GM19438 (cell line): ENCODE data around the gene ZC2HC1B.
"Not testable (repeated sequence)": the region's sequence is repeated elsewhere in the genome, so short reads cannot be mapped to it uniquely, and the experiment has no call there.

ENCODE experiments used
- ATAC-seq: cut with Tn5 transposase; IDR thresholded peaks from one replicate; pipeline ENCODE4 v1.9.1; 2021; ENCODE audit warnings: low read depth; ENCODE audit not compliant: unreplicated experiment

Gene ZC2HC1B, protein sequence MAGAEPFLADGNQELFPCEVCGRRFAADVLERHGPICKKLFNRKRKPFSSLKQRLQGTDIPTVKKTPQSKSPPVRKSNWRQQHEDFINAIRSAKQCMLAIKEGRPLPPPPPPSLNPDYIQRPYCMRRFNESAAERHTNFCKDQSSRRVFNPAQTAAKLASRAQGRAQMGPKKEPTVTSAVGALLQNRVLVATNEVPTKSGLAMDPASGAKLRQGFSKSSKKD

DNA sequence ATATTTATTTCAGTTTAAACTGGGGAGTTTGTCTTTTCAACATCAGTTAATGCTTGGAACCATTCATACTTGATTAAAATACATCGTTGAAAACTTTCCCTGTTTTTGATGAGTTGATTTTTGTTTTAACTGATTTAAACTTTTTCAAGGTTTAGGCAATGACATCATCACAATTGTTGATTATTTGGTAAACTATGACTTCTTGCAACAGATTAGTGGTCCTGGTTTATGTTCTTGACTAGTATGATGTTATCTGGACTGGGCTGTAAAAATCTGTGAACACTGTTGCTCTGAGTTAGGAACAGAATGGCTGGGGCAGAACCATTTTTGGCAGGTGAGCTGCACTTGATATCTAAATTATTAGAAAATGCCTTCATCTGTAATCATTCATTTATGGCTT lies at the start of gene ZC2HC1B:
Gene ZC2HC1B (plus strand): TSS at position 241 of the 400 bp plus-strand sequence. CDS start 66 bp downstream, at position 307.
- ATAC-seq: no peak

DNA sequence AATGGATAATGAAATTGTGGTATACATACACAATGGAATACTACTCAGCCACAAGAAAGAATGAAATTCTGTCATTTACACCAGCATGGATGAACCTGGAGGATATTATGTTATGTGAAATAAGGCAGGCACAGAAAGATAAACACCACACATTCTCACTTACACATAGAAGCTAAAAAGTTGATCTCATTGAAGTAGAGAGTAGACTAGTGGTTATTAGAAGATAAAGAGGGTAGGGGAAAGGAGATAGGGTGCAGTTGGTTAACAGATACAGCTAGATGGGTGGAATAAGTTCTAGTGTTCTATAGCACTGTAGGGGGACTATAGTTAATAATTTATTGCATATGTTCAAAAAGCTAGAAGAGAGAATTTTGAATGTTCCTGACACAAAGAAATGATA lies 46.7 kb upstream of the ZC2HC1B start:
- no peak for ATAC-seq

DNA sequence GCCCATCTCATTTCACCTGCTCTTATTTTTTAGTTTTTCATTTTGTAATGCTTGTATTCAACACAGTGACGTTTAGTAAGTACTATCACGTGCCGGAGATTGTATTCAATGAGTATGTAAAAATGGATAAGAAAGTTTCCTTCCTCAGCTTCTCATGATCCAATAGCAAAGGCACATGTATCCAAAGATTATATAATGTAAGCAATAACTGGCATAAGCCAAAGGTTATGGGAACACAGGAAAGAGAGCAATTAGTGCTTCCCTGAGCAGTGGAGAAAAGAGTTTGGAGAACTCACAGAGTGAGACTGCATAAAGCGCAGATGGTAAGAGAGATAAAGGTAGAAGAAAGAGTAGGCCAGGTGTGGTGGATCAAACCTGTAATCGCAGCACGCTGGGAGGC lies 42.9 kb upstream of the ZC2HC1B start:
- ATAC-seq: no peak

DNA sequence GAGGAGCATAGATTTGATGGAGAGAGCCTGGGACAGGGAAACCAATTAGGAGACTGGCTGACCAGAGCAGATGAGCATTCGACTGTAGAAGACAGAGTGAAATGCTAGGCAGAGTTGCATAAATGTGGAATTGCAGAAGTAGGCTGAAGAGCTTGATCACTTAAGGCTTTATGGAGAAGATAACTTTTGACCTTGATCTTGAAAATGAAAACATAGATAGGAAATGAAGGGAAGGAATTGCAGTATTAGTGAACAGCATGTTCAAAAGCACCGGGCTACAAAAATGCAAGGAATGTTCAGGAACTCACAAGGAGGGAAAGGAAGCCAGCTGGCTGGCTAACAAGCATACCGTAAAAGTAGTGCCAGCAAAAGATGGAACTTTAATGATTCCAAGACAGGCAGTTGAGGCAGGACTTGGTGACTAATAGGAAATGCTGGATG lies 41.7 kb upstream of the ZC2HC1B start:
- no peak for ATAC-seq

DNA sequence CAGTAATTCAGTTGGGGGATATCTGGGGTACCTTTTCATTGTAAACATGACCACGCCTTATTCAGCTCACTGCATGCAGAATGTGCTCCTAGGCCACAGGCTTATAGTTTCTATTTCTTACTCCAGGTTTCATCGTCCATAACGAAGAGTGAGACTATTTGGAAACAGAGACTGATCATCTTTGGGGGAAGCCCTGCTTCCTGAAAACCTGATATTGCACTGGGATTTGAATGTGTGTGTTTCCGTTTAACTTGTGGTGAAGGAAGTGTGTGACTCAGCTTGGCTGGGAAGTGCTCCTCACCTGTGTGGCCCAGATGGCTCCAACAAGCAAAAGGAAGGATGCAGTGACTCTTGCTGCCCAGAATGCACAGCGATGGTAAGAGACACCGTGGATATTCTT lies 40.7 kb upstream of the ZC2HC1B start:
- no peak for ATAC-seq

DNA sequence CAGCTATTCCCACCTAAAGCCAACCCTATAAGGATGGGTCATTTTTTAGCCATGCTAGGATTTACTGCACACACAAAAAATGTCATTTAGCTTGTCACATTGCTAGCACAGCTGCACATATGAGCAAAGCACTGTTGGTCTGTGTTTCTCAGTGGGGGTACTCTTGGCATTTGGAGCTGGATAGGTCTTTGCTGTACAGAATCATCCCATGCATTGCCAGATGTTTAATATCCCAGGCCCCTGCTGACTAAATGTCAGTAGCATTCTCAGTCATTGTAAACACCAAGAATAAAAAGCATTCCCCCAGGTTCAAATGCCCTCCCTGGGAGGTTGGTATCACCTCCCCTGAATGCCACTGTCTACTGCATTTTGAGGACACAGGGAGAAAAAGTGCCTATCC lies 35.7 kb upstream of the ZC2HC1B start:
- no peak for ATAC-seq

DNA sequence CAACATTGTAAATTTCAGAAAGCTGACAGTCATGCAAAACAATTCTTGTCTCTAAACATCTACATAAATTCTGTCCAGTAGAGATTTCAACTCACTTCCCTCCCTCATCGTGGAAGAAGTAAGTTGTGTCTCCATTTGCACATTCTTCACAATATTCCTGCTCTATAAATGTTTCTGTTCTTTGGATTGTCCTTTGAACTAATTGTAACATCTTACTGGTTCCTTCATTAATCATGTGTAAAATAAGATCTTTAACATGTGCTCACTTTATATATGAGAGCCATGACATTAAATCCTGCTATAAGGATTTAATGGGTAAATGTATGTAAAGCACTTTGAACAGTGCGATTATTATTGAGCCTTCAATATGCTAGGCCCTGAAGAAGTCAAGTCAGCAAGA lies 28.1 kb upstream of the ZC2HC1B start:
- ATAC-seq: no peak

DNA sequence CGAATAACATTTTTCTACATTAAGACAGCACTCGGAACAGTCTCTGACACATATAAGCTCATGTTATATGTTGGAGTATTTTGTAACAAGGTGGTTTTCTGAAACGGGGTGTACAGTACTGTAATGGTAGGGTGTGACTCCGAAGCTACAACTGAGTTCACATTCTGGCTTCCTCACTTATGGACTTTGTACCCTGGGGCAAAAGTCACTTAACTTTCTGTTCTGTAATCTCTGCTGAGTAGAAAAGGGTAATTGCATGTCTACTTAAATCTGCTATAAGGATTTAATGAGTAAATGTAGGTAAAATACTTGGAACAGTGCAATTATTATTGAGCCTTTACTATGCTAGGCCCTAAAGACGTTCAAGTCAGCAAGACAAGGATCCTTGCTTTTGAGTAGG lies 25.9 kb upstream of the ZC2HC1B start:
- ATAC-seq: no peak

DNA sequence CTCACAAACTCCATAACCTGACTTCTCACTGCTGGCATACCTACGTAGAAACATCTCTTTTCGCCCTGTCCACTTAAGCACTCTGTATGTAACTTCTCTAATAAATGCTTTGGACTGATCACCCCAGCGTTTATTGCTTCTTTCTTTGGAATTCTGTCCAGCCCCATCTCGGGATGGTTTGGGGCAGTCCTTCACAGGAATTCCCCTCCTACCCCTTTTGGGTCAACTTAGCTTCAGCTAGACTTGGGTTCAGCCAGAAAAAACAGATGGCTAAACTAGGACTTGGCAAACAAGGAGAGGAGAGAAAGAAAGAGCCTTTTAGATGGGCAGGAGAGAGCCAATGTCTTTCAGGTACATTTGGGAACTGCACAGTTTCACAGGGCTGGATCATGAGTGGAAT lies 25.1 kb upstream of the ZC2HC1B start:
- ATAC-seq: no peak

DNA sequence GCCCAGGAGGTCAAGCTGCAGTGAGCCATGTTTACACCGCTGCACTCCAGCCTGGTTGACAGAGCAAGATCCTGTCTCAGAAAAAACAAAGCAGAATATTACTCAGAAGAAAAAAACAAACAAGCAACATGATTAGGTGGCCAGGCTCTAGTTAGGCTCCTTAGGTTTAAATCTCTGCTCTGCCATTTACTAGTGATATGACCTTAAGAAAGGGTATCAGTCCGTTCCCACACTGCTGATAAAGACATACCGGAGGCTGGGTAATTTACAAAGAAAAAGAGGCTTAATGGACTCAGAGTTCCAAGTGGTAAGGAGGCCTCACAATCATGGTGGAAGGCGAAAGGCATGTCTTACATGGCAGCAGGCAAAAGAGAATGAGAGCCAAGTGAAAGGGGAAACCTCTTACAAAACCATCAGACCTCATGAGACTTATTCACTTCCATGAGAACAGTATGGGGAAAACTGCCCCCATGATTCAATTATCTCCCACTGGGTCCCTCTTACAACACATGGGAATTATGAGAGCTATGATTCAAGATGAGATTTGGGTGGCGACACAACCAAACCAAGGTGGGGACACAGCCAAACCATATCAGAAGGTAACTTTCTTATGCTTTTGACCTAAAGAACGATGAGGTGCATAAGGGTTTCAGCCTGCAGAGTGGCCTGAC lies 23.5 kb upstream of the ZC2HC1B start:
- ATAC-seq: no peak

DNA sequence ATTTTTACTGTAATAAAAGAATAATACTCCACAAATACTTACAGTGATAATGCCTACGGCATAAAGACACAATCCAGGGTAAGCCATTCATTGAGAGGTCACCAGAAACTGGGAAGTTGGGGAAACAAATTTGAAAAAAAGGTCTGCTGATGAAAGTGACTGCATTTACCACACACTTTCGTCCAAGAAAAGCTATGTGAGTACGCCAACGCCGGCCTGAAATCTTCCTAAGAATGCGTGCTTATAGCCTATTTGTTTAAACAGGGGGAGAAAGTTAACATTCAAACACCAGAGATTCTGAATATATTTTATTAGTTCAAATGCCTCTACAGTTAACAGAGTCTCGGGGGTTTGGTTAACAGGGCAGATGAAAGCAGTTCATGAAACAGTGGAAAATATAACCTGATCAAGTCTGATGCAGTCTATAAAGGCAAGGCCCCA lies 21.8 kb upstream of the ZC2HC1B start:
- no peak for ATAC-seq

DNA sequence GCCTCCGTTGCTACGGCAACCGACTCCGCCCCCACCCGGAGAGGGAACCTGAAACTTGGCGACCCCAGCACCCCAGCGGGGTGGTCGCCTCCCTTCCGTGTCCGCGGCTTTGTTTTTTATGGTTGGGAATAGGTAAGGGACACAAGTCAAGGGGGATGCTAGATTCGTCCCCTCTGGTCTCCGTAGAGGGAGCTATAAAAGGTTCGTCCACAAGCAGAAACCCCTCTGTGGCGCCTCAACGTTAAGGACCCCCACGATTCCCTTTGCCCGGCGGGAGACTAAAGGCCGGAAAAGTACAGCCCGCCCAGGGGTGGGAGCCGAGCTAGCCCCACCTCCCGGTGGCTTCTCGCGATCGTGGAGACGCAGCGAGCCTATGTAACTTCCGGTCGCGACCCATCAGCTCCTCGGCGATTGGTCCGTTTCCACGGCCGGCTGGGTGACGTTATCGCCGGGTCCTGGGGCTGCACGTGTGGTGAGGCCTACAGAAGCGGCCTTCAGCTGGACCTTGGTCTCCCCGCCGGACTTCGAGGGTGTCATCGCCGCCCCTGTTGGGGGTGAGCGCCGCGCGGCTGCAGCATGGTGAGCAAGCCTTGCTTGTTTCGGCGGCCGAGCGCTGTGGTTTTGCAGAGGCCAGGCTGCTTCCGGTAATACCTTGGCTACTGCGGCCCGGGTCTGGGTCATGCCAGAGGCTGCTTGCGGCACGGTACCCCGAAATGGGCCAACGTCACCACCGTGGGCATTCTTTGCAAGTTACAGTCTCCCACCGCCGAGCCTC lies 21.2 kb upstream of the ZC2HC1B start, which contains the start of gene LTV1:
Gene LTV1 (plus strand): TSS at position 437 of the 775 bp plus-strand sequence. CDS start 140 bp downstream, at position 577.
- peak; percentile 100 for ATAC-seq

DNA sequence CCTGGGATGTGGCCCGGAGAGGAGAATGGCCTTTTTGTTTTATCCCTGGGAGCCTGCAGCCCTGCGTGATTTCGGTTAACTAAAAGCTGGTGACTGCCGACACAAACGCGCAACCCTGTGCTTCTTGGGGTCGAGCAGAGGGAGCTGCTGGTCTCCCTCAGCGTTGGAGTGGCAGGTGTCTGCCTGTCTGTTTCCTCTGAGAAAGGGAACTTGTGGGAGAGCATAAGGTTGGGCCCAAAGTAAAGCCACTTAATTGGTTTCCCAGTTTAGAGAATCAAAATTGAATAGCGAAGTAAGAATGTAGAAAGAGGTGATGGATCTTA lies 20.6 kb upstream of the ZC2HC1B start:
- ATAC-seq: peak; percentile 10

DNA sequence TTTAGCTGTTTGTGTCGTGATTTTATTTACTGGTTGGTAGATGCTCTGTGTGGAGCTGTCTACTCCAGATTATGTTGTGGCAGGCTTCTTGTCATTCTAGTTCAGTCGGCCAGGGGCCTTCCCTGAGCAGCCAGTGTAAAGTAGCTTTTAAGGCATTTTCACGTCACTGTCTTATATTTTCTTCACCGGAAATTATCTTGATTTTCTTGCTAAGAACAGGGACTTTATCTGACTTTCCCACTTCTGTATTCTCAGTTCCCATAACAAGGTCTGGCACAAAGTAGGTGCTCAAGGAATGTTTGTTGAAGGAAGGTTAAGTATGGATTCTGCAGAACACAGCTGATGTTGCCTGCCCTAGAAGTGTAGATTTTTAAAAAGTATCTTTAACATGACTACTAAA lies 20.3 kb upstream of the ZC2HC1B start:
- ATAC-seq: no peak

DNA sequence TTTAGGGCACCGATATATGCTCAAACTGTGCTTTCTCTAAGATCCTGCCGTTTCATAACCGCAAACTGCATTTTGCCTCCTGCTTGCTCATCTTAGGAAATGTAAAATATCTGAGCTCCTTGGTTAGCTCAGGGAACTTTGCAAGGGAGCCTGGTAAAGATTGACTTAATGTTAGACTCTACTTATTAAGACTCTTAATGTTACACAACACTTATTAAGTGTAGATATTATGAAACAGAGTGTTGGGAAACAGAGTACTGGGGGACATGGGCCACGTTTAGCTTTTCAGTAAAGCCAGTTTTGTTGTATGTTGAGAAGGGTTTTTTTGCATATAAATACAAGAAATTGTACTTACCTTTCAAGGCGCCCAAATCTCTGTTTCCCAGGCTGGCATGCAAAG lies 19.2 kb upstream of the ZC2HC1B start:
- ATAC-seq: no peak

DNA sequence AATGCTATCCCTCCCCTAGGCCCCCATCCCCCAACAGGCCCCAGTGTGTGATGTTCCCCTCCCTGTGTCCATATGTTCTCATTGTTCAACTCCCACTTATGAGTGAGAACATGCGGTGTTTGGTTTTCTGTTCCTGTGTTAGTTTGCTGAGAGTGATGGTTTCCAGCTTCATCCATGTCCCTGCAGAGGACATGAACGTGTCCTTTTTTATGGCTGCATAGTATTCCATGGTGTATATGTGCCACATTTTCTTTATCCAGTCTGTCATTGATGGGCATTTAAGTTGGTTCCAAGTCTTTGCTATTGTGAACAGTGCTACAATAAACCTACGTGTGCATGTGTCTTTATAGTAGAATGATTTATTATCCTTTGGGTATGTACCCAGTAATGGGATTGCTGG lies 12.6 kb upstream of the ZC2HC1B start:
- not testable (repeated sequence) for ATAC-seq

DNA sequence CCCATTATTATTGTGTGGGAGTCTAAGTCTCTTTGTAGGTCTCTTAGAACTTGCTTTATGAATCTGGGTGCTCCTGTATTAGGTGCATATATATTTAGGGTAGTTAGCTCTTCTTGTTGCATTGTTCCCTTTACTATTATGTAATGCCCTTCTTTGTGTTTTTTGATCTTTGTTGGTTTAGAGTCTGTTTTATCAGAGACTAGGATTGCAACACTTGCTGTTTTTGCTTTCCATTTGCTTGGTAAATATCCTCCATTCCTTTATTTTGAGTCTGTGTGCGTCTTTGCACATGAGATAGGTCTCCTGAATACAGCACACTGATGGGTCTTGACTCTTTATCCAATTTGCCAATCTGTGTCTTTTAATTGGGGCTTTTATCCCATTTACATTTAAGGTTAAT lies 9.2 kb upstream of the ZC2HC1B start:
- ATAC-seq: not testable (repeated sequence)

DNA sequence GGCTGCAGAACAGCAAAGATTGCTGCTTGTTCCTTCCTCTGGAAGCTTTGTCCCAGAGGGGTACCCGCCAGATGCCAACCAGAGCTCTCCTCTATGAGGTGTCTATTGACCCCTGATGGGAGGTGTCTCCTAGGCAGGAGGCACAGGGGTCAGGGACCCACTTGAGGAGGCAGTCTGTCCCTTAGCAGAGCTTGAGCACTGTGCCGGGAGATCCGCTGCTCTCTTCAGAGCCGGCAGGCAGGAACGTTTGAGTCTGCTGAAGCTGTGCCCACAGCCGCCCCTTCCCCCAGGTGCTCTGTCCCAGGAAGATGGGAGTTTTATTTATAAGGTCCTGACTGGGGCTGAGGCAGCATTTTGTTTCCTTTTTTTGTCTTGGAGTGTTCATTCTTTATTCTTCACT lies 7.5 kb upstream of the ZC2HC1B start:
- ATAC-seq: not testable (repeated sequence)

DNA sequence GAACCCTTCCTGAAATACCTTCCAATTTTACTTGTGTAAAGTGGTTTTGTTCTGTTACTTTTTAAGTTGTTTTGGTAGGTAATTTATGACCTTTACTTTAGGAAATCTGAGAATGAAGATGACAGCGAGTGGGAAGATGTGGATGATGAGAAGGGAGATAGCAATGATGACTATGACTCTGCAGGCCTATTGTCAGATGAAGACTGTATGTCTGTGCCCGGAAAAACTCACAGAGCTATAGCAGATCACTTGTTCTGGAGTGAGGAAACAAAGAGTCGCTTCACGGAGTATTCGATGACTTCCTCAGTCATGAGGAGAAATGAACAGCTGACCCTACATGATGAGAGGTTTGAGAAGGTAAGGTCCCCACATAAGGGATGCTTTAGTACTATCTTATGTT lies 6.6 kb upstream of the ZC2HC1B start:
- no peak for ATAC-seq

DNA sequence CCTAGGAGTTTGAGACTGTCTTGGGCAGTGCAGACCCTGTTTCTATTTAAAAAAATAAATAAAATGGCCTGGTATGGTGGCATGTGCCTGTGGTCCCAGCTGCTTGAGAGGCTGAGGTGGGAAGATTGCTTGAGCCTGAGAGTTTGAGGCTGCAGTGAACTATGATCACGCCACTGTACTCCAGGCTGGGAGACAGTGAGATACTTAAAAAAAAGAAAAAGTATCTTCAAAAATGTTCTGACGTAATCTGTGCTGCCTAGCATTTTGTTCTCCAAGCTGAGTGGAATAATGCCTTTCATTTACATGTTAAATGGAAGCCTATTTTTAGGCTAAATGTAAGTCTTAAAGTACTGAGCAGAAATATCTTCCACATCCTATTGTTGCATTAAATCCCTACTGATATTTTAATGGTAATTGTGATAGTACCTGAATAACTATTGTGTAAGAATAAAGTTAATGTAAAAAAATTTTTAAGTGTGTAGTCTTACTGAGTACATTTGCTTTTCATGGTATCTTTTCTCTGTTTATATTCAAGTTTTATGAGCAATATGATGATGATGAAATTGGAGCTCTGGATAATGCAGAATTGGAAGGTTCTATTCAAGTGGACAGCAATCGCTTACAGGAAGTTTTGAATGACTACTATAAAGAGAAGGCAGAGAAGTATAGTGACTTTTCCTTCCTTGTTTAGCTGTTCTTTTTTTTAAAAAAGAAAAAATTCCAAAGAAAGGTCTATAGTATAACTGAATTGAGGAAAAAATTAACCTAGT lies 4.2 kb upstream of the ZC2HC1B start:
- no peak for ATAC-seq

DNA sequence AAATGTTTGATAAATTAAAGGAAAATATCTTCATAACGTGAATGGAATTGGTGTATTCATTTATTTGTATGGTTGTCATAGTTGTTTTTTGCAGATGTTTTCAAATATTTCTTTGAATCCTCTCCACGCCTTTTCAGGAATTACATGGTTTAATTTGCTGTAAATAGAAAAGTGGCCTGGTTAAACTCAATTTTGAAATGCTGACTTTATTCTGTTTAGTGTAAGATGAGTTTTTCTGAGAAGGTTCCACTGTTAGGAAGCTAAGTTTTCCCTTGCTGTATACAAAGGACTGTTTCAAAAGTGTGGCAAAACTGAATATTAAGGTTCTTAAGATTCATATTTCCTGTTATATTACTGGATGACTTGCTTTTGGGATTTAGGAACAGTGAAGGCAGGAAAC lies 503 bp upstream of the ZC2HC1B start:
- ATAC-seq: no peak
